CD4-positive, alpha-beta T cell treated with Interleukin-17A for 4 hours (primary cell): Measurements from ENCODE around the gene TMEM131.
"Not testable (repeated sequence)": the region's sequence is repeated elsewhere in the genome, so short reads cannot be mapped to it uniquely, and the experiment has no call there.

Experiments used
- DNase-seq: peaks from one replicate; pipeline ENCODE4 v3.0.0-alpha.2; 2020; ENCODE audit warnings: mixed read lengths

Gene TMEM131

DNA sequence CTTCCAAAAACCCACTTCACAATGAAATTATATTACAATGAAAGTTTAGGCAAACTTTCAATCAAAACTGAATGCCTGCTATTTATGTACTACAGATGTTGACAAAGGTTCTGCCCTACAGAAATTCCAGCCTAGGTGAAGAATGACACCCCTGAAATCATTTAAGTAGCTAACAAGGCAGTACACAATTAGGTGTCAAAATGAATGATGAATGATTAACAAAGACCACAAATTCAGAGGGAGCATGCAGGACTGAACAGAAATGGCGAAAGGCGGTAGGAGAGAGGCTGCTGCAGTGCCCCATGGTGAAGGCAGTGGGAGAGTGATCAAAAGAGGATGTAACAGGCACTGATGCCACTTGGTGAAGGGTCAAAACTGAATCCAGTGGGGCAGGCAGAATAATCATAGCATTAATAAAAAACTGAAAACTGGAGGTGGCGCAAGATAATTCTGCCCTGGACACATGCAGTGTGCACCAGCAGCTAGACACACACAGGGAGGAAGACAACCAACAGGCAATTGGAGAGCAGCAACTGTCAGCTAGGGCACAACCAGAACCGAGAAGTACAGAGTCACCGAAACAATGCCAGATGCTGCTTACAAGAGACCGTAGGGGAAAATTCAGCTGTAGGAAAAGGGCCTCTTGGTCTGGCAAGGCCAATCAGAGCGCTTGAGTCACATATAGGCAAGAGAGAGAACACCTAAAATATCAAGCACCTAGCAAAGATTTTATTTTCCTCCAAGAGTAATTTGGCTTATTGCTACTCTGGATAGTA lies 4.5 kb downstream of the TMEM131 start:
- DNase-seq: no peak

DNA sequence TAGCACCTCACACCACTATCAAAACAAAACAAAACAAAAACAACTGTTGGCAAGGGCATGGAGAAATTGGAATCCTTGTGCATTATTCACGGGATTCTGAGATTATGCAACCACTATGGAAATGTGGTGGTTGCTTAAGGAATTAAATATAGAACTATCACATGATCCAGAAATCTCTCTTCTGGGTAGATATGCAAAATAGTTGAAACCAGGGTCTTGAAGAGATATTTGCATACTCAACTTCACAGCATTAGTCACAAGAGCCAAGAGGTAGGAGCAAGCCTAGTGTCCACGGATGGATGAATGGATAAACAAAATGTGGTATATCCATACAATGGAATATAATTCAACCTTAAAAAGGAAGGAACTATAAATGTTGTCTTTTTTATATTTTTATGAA lies 7.0 kb downstream of the TMEM131 start:
- no peak for DNase-seq

DNA sequence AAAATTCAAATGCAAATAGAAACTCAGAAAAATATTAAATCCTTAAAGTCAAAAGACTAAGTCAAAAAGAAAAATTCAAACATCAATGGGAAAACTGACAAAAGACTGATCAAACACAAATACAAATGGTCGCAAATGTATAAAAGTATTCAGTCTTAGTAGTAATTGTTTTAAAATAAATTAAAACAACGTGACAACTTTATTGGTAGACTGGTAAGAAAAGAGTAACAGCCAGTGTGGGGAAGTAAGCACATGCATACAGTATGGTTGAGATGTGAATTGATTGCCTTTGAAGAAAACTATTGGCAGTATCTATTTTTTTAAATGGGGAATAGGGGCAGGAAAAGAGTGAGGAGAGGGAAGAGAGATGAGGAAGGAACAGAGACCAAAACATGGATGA lies 9.8 kb downstream of the TMEM131 start:
- no peak for DNase-seq

DNA sequence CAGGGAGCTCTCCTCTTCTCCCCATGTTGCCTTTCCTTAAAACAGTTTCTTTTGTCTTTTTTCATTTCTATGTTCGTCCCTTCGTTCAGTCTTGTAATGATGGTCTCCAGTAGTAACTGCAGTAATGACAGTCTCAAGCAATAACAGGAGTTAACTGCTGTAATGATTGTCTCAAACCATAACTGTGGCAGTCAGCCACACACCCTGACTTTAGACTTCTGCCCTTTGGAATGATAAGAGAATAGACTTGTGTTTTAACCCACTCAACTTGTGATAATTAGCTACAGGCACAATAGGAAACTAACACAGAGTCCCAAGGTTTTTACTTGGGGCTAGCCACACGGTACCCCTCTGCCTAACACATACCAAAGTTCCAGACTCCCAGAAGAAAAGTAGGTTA lies 12.1 kb downstream of the TMEM131 start:
- DNase-seq: no peak

DNA sequence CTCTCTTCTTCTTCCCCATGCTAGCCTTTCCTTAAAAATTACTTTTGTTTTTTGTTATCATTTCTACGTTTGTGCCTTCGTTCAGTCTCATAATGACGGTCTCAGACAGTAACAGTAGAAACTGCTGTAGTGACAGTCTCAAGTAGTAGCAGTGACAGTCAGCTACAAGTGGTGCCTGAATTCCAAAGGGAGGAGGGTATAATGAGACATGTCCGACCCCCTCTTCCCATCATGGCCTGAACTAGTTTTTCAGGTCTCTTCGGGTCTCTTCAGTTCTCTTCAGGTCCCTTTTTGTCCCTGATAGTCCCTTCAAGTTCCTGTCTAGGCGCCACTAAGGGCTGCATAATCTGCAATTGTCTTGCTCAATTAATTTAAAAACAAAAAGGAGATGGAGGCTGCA lies 12.6 kb downstream of the TMEM131 start:
- DNase-seq: no peak

DNA sequence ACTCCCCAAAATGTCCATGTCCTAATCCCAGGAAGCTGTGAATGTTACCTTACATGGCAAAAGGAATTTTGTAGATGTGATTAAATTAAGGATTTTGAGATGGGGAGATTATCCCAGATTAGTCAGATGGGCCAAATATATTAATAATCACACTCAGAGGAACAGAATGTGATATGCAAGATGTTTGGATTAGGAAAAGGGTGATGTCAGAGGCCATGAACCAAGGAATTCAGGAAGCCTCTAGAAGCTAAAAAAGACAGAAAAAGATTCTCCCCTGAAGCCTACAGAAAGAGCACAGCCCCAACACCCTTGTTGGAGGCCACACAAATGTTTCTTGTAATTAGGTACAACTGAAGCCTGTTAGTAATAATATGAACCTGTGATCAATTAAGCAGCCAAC lies 13.1 kb downstream of the TMEM131 start:
- no peak for DNase-seq

DNA sequence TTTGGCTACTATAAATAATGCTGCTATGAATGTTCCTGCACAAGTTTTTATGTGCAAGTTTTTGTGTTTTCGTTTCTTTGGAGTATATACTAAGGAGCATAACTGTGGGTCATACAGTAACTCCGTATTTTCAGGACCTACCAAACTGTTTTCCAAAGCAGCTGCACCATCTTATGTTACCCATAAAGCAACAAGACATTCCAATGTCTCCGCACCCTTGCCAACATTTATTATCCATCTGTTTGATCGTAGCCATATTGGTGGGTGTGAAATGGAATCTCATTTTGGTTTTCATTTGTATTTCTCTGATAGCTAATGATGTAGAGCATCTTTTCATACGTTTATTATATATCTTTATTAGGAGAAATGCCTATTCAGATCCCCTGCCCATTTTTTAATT lies 13.8 kb downstream of the TMEM131 start:
- no peak for DNase-seq

DNA sequence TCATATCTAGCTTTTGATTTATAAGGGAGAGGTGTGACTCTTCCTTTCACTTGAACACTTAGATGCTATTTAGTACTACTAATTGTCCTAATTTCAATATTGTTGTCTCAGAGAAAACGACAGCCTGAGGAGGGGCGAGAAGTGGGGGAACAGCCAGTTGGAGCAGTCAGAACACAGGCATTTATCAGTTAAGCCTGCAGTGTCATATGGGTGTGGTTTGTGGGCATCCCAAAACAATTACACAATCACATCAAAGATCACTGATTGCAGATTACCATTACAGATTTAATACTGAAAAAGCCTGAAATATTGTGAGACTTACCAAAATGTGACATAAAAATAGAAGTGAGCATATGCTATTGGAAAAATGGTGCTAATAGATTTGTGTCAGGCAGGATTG lies 15.8 kb downstream of the TMEM131 start:
- no peak for DNase-seq

DNA sequence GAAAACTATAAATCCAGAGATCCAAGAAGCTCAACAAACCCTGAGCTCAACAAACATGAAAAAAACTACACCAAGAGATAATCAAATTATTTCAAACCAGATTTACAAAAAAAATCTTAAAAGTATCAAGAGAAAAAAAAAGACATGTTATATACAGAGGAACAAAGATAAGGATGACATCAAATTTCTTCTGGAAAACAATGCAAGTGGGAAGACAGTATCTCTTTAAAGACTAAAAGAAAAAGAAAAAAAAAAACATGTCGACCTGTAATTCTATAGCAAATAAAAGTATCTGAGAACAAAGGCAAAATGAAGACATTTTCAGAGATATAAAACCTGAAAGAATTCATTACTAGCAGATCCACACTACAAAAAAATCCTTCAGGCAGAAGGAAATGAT lies 21.3 kb downstream of the TMEM131 start:
- DNase-seq: no peak

DNA sequence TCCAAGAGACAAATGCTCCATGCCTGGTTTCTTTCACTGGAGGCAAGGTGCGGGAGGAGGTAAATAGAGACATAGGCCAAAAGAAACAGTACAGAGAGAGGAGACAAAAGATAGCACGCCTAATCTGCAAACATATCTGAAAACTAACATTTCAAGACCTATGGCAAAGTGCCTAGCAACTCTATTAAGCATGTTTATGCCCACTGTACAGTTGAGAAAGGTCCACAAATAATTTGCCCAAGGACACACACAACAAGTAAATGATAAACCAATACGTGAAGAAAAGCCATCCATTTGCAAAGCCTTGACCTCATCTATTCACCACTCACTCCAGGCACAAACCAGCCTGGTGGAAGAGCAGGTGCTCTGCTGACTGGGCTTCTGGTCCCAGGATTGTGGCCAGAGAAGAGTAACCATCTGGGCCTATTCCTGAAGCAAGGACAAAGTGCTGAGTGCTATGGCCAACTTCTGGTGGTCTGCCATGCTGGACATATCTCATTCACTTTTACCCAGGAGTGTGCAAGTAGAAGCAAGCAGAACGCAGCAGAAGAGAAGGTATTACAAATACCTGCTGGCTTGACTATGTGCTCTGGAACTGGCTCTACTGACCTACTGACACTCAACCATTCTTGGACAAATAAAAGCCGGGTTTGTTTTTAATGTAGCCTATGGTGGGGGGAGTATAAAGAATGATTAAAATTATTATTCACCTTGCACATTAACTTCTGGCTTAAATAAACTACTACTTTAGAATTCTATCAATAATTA lies 25.3 kb downstream of the TMEM131 start:
- DNase-seq: no peak

DNA sequence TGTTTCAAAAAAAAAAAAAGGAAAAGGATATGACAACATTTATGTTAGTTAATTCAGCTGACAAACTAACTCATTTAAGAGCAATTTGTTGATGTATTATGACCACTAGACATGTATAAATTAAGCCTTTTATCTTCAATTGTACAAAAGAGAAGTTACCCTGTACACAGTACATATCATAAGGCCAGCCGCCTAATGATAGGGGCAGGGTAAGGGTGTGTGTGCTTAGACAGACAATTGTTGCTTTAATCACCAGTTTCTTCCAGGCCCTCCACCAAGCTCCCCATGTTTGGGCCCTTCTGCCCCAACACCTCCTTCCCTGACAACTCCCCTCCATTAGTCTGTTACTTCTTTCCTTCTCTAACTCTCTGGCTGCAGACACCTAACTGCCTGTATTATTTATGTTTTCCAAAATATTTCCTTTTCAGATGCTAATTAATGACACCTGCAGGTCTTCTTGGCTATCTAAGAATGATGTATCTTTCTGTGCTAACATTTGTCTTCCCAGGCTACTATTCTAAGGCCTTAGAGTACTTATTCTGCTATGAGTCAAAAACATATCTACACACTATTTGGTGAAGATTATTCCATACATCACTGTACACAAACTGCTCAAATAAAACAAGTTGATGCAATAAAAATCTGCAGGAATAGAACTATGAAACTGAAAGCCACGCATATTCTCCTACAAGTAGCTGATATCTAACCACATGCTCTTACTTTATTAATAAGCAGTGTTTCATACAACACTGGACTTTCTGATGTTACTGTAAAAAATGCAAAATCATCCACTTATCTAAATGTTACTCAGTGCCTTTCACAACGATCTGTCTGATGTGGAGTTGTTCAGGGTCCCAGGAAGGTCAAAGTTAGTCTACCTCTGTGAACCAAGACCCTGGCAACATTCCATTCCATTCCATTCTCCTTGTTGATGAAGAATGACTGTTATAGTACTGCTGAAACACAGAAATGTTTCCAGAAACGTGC lies 26.4 kb downstream of the TMEM131 start:
- DNase-seq: no peak

DNA sequence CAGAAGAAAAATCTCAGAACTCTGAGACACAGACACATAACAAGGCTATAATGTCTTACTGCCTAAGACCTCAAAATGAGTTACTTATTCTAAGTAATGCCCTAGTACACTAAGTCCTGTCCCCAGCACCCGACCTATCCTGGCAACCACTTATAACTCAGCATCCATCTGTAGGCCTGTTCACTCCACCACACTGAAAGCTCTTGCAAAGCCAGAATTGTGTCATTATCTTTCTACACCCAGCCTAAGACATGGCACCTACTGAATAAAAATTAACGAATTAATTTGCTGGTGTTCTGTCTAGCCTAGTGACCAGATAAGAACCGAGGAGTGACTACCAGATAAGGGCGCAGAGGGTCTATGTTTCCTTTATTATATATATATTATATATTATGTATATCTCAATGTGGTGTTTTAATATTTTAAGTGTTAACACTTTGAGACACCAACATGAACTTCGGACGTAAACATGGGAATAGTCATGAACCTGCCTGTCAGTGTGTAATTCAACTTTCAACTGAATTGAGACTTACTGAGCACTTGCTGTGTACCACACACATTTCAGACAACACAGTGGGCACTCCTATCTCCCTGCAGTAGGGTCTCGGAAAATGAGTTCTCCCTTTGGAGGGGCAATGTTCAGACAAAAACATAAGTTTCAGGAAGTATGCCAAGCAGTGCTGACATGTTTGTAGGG lies 27.7 kb downstream of the TMEM131 start:
- no peak for DNase-seq

DNA sequence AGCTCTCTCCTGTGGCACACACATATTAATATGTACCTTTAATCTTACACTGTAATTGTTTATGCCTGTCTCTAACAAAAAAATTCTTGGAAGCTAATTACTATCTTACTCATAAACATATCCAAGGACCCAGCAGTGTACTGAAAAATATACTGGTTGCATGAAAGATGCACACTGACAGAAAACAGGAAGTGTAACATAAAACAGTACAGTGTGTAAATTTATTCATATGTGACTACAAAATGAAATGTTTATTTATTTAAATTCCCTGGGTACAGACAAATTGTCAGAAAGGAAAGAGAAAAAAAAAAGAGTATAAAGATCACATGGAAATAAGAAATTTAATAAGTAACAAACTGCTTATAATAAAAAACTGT lies 28.5 kb downstream of the TMEM131 start:
- no peak for DNase-seq

DNA sequence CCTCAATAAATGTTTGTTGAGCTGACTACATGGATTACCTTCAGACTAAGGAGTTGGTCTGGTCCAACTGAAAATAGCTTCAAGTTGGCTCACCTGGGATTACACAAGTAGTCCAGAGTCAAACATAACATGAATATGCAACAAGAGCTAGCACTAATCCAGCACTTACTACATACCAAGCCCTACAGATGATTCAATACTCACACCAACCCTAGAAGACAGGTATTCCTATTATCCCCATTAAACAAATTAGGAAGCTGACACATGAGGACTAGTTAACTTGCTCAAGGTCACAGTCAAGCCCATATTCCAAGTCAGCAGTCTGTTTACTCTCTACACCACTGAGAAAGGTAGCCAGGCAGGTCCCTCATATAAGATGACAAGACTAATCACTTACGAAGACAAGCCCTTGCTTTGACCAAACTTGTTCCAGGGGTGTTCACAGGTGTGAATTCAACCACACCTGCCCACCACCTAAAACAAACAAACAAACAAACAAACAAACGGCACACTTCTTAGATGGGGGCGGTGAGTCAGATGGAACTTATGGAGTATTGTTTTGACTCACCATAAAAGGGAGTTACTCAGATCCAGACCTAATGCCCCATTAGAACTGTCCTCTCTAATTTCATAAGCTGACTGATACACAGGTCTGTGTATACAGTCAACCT lies 29.1 kb downstream of the TMEM131 start:
- DNase-seq: no peak

DNA sequence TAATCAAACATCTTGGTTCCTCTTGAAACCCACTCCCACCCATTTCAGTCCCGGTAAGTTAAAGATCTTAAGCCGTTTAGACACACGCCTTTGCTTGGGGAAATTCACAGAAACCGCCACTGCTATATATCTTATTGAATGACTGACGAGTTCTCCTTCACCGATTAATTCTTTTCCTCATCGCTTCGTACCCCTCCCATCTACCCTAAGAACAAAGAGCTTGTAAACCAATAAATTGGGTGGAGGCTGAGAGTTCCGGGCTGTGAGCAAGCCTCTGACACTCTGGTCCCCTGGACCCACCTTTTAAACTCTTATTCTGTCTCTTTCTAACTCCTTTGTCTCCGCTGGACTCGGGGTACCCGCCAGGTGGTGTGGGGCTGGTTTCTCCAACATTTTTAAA lies 30.6 kb downstream of the TMEM131 start:
- no peak for DNase-seq

DNA sequence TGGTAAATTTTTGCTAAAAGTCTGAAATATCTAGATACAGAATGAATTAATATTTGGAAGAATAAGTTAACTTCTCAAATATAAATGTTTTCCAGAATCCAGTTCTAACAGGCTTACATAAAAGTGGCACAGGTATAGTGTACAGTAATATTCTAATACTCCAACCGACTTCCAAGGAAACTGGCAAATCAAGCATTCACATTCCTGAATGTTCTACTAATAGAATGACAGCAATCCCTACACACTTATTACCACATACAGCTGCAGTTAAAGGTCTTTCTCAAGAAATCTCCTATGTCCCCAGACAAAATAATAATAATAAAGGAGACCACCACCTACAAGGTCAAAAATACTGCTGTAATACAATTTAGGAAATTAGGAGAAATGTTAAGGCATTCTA lies 31.9 kb downstream of the TMEM131 start:
- DNase-seq: no peak

DNA sequence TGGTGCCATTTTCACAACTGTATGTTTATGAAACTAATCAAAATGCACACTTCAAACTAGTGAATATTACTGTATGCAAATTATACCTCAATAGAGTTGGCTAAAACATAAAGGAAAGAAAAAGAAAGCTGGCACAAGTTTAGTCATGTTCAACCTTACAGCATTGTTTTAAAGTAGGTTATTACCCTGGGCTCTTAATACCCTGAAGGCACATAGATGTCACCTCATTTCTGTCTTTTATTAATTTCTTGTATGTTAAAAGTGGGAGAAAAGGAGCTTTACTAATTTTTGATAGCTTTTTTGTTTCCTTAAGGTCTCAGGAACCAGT lies 32.7 kb downstream of the TMEM131 start:
- DNase-seq: no peak

DNA sequence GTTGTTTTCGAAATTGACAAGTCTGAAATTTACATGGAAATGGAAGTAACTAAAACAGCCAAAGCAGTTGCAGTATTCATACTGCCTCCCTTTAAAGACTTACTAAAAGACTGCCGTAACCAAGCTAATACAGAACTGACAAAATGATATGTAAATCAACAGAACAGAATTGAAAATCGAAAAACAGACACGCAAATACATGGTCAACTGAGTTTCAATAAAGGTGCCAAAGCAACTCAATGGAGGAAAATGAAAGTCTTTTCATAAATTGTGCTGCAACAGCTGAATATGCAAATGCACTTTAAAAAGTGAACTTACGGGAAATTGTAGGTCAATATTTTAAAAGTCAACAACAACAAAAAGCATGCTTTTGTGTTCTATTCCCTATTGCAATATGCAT lies 34.2 kb downstream of the TMEM131 start:
- DNase-seq: no peak

DNA sequence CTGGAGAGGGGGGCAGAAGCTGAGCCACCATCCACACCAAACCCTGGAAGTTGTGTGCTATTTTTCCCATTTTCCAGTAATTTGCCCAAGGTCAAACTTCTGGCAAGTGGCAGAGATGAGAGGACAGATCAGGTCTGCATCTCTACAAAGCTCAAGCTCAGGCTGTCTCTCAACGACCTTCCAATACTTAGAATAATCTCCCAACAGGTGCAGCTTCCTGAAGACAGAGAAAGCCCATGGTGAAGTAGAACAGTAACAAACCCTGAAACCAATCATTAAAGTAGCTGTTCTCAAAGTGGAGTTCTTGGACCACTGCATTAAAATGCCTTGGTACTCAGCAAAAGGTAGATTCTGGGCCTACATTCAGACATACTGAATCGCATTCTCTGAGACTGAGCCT lies 37.6 kb downstream of the TMEM131 start:
- DNase-seq: no peak

DNA sequence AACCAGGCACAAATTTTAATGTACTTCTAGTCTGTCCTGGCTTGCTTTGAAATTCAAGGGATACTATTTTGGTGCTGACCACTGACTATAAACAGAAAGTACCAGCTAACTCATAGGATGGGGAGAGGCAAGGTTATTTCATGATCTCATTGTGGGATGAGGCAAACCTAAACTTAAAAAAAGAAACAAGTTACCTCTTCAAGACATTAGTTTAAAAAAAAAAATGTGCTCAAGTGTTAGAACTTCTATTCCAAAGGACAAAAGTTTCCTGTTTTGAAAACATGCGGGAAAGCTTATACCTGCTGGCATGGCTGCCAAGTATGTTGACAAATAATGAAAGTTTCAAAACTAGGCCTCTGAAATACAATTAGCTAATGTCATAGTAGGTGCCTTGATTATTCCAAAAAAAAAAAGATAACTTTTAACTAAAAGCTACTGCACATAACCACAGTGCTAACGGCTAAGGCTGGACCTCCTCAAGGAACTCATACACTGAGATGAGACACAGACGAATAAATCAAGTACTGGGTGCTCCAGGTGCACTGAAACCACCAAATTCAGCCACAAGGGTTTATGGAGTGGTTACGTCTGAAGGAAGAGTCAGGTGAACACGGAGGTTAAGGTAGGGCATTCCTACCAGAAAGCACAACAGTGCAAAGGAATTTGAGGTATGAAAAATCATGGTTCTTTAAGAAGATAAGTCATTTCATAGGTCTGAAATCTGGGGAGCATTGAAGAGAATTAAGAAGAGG lies 38.1 kb downstream of the TMEM131 start:
- DNase-seq: no peak

DNA sequence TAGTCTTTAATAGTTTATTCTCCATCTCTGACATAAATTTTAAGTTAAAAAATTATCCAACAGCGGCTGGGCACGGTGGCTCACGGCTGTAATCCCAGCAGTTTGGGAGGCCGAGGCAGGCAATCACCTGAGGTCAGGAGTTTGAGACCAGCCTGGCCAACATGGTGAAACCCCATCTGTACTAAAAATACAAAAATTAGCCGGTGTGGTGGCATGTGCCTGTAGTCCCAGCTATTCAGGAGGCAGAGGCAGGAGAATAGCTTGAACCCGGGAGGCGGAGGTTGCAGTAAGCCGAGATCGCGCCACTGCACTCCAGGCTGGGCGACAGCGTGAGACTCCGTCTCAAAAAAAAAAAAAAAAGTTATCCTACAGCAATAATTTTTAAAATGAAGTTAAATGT lies 39.0 kb downstream of the TMEM131 start:
- DNase-seq: not testable (repeated sequence)

DNA sequence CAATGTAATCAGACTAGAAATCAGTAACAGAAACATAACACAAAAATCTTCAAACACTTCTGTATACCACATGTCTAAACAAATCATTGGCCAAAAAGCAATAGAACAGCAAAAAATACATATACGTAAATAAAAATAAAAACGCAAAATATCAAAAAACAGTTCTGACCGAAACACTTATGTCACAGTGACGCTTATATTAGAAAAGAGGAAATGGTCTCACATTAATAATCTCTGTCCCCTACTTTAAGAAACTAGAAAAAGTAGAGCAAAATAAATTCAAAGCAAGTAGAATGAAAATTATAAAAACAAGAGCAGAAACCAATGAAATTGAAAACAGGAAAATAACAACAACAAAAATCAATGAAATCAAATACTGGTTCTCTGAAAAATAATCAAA lies 41.9 kb downstream of the TMEM131 start:
- no peak for DNase-seq
